Bronchial epithelial cell (primary cell): ENCODE measurements around the gene HSBP1. TPM values are rescaled to one million over a fixed set of nuclear protein-coding genes. Genes with fewer than 3 reads are reported as not detected.
A peak's percentile ranks its signal among the peaks of the same experiment; 100 is the strongest.

ENCODE experiments used
- DNase-seq: peaks from one replicate; pipeline ENCODE4 v3.0.0-alpha.2; 2010; ENCODE audit warnings: low read depth
- FAIRE-seq: peaks from 2 replicates; lab custom pipeline; 2011; peaks lifted over from hg19 to GRCh38; lab: Jason Lieb, UNC
- H3K27me3 ChIP-seq: 2 replicates; pipeline ENCODE4 v1.5.1; 2011; ENCODE audit warnings: low read length; ENCODE audit not compliant: control insufficient read depth, insufficient read depth
- H3K36me3 ChIP-seq: 2 replicates; pipeline ENCODE4 v1.5.1; 2011; ENCODE audit warnings: low read length; ENCODE audit not compliant: control insufficient read depth, insufficient read depth
- H3K4me3 ChIP-seq: 2 replicates; pipeline ENCODE4 v1.5.1; 2011; ENCODE audit warnings: mild to moderate bottlenecking, low read depth, low read length, control low read depth
- CTCF ChIP-seq: IDR thresholded peaks from 2 replicates; pipeline ENCODE4 v1.5.1; 2011; ENCODE audit warnings: mild to moderate bottlenecking, moderate library complexity, low read length, control low read depth, inconsistent platforms; ENCODE audit not compliant: insufficient read depth, severe bottlenecking
- total RNA-seq: library from RNA; depleted of rRNA; stranded (reverse); fragments of >200 nt; gene quantifications from 2 replicates; pipeline ENCODE4 v1.2.1, GENCODE V29; 2014

HSBP1 gene
- total RNA-seq, 1 donor from 2014 or later: 20.0 TPM

GRCh38 chr16:83806036-83806435, 1.7 kb upstream of the HSBP1 start:
- Histone ChIP-seq H3K36me3 (no peaks in the 10 kb centered on the region), H3K27me3 (no peaks in the 10 kb centered on the region), H3K4me3 (no peak overlapping the region)
- FAIRE-seq (no peak), DNase-seq (no peak)
- no peak for TF ChIP-seq CTCF

GRCh38 chr16:83806731-83807130, 1.0 kb upstream of the HSBP1 start:
- FAIRE-seq: no peak
- no peak for TF ChIP-seq CTCF

GRCh38 chr16:83807327-83807709, 460 bp upstream of the HSBP1 start:
- FAIRE-seq (no peak), DNase-seq (no peak)
- H3K4me3 ChIP-seq: peak overlapping the region; percentile 76

More at GRCh38 chr16:83806731-83807130, 1.0 kb upstream of the HSBP1 start:
- no peak for DNase-seq
- H3K4me3 ChIP-seq: no peak overlapping the region
- H3K27me3 ChIP-seq: no peaks in the 10 kb centered on the region
- no peaks in the 10 kb centered on the region for H3K36me3 ChIP-seq

GRCh38 chr16:83808573-83809014, 816 bp downstream of the HSBP1 start:
- DNase-seq (no peak), FAIRE-seq (no peak)
- H3K36me3 ChIP-seq: peaks cover 2% of the 10 kb centered on the region

More at GRCh38 chr16:83807327-83807709, 460 bp upstream of the HSBP1 start:
- H3K27me3 ChIP-seq: no peaks in the 10 kb centered on the region
- H3K36me3 ChIP-seq: no peaks in the 10 kb centered on the region
- TF ChIP-seq CTCF: no peak

GRCh38 chr16:83809092-83809491, 1.3 kb downstream of the HSBP1 start:
- DNase-seq (no peak), FAIRE-seq (no peak)
- Histone ChIP-seq H3K4me3 (peak overlapping the region; percentile 76), H3K36me3 (peaks cover 2% of the 10 kb centered on the region), H3K27me3 (no peaks in the 10 kb centered on the region)
- no peak for TF ChIP-seq CTCF

More at GRCh38 chr16:83808573-83809014, 816 bp downstream of the HSBP1 start:
- no peaks in the 10 kb centered on the region for H3K27me3 ChIP-seq
- H3K4me3 ChIP-seq: peak overlapping the region; percentile 76
- TF ChIP-seq CTCF: no peak

- DNase-seq (no peak), FAIRE-seq (no peak)
- H3K36me3 ChIP-seq: peaks cover 2% of the 10 kb centered on the region
- no peak for TF ChIP-seq CTCF
- no peak overlapping the region for H3K4me3 ChIP-seq
- no peaks in the 10 kb centered on the region for H3K27me3 ChIP-seq
Observed at GRCh38 chr16:83810901-83811300, 3.1 kb downstream of the HSBP1 start.
